Neutrophil (primary cell): ENCODE results near the gene ARHGEF11.

ENCODE experiments used
- H3K27ac ChIP-seq: fragments of 200-600 bp; sonication (generic); 2 replicates; pipeline ENCODE4 v1.5.1; 2016; ENCODE audit warnings: mild to moderate bottlenecking, moderate library complexity
- H3K27me3 ChIP-seq: fragments of 200-600 bp; sonication (generic); 2 replicates; pipeline ENCODE4 v1.6.0; 2016; ENCODE audit warnings: mild to moderate bottlenecking
- H3K36me3 ChIP-seq: fragments of 200-600 bp; sonication (generic); 2 replicates; pipeline ENCODE4 v1.5.1; 2017
- H3K4me1 ChIP-seq, 2 experiments: fragments of 200-600 bp in 1 of 2; sonication (generic) in 1 of 2; 1 replicate in 1 of 2; 2 replicates in 1 of 2; pipeline versions ENCODE4 v1.5.1 to v1.6.1; 2013 to 2016; ENCODE audit warnings: low read depth in 1 of 2, low read length in 1 of 2, mild to moderate bottlenecking in 1 of 2, moderate library complexity in 1 of 2; ENCODE audit not compliant: control insufficient read depth in 1 of 2, insufficient read depth in 1 of 2
- H3K4me3 ChIP-seq, 2 experiments: fragments of 200-600 bp in 1 of 2; sonication (generic) in 1 of 2; 1 replicate in 1 of 2; 2 replicates in 1 of 2; pipeline ENCODE4 v1.5.1; 2013 to 2016; ENCODE audit warnings: low read depth in 1 of 2, low read length in 1 of 2, mild to moderate bottlenecking in 1 of 2, moderate library complexity in 1 of 2
- H3K9me3 ChIP-seq: fragments of 200-600 bp; sonication (generic); 2 replicates; pipeline ENCODE4 v1.5.1; 2016
- CTCF ChIP-seq: fragments of 200-600 bp; sonication (generic); IDR thresholded peaks from 2 replicates; pipeline ENCODE4 v1.5.1; 2016; ENCODE audit warnings: antibody characterized with exemption

ARHGEF11 gene

GRCh38 chr1:156912310-156912709 lies 133.2 kb downstream of the ARHGEF11 start:
- no peaks in the 10 kb centered on the region for H3K9me3 ChIP-seq
- no peaks in the 10 kb centered on the region for H3K4me1 ChIP-seq
- H3K27ac ChIP-seq: no peak overlapping the region
- H3K4me3 ChIP-seq: no peak overlapping the region
- TF ChIP-seq CTCF: no peak
- no peaks in the 10 kb centered on the region for H3K36me3 ChIP-seq
- H3K27me3 ChIP-seq: no peaks in the 10 kb centered on the region

GRCh38 chr1:156911577-156912298 lies 133.8 kb downstream of the ARHGEF11 start:
- no peak overlapping the region for H3K27ac ChIP-seq
- no peaks in the 10 kb centered on the region for H3K9me3 ChIP-seq
- H3K4me3 ChIP-seq: no peak overlapping the region
- H3K4me1 ChIP-seq: no peaks in the 10 kb centered on the region
- TF ChIP-seq CTCF: no peak
- H3K36me3 ChIP-seq: no peaks in the 10 kb centered on the region
- no peaks in the 10 kb centered on the region for H3K27me3 ChIP-seq

DNA sequence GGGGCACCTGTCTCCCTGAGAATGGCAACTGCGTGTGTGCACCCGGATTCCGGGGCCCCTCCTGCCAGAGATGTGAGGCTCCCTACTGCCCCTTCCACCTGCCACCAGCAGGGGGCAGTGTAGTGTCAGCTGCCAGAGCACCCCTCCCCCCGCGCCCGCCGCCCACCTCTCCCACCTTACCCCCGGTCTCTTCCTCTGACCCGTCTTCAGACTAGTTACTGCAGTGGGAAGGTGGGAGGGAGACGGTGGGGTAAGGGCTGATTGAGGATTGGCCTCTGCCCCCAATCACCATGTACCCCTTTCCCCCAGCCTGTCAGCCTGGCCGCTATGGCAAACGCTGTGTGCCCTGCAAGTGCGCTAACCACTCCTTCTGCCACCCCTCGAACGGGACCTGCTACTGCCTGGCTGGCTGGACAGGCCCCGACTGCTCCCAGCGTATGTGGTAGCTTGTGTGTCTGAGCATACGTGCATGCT lies 135.2 kb downstream of the ARHGEF11 start:
- TF ChIP-seq CTCF: peak; percentile 78
- H3K9me3 ChIP-seq: no peaks in the 10 kb centered on the region
- H3K36me3 ChIP-seq: no peaks in the 10 kb centered on the region
- H3K4me1 ChIP-seq: no peaks in the 10 kb centered on the region
- H3K27ac ChIP-seq: no peak overlapping the region
- H3K27me3 ChIP-seq: no peaks in the 10 kb centered on the region
- no peak overlapping the region for H3K4me3 ChIP-seq

DNA sequence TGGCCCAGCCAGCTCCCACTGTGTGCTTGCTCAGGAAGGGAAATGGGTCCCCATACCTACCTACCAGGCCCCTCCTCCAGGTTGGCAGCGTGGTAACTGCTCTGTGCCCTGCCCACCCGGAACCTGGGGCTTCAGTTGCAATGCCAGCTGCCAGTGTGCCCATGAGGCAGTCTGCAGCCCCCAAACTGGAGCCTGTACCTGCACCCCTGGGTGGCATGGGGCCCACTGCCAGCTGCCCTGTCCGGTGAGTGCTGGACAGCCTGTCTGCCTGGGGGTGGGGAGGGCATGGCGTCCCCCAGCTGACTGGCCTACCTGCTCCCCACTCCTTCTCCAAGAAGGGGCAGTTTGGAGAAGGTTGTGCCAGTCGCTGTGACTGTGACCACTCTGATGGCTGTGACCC lies 135.9 kb downstream of the ARHGEF11 start:
- no peaks in the 10 kb centered on the region for H3K9me3 ChIP-seq
- H3K4me1 ChIP-seq: no peaks in the 10 kb centered on the region
- H3K27ac ChIP-seq: no peak overlapping the region
- no peaks in the 10 kb centered on the region for H3K36me3 ChIP-seq
- H3K4me3 ChIP-seq: no peak overlapping the region
- no peak for TF ChIP-seq CTCF
- H3K27me3 ChIP-seq: no peaks in the 10 kb centered on the region

DNA sequence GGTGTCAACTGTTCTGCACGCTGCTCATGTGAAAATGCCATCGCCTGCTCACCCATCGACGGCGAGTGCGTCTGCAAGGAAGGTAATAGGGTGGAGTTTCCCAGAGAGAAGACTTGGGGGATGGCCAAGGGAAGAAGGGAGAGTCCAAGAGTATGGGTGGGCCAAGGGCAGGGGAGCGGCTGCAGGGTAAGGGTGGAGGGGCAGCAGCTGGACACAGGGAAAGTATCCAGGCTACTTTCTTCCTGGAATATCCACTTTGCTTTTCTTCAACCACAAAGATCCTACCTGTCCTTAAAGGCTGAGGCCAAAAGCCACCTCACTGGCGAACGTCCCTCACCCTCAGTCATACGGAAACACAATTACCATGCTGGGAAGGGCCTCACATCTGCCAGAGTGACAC lies 136.6 kb downstream of the ARHGEF11 start:
- TF ChIP-seq CTCF: no peak
- H3K4me3 ChIP-seq: no peak overlapping the region
- no peak overlapping the region for H3K27ac ChIP-seq
- H3K36me3 ChIP-seq: no peaks in the 10 kb centered on the region
- H3K4me1 ChIP-seq: no peaks in the 10 kb centered on the region
- H3K9me3 ChIP-seq: no peaks in the 10 kb centered on the region
- no peaks in the 10 kb centered on the region for H3K27me3 ChIP-seq
